GM23338 (cell line): Measurements from ENCODE around the gene C12orf43. TPM values are rescaled to one million over a fixed set of nuclear protein-coding genes. Genes with fewer than 3 reads are reported as not detected.

Source experiments
- ATAC-seq: fragments of 200-7000 bp; cut with Tn5 transposase; 3 replicates; pipeline ENCODE4 v1.9.1; 2020
- DNase-seq: peaks from one replicate; pipeline ENCODE4 v3.0.0-alpha.2; 2015; ENCODE audit warnings: low spot score
- H2AFZ ChIP-seq: fragments of 200-600 bp; sonication (generic); 2 replicates; pipeline ENCODE4 v1.8.0; 2016; ENCODE audit warnings: antibody characterized with exemption, mild to moderate bottlenecking, moderate library complexity
- H3F3A ChIP-seq: fragments of 200-600 bp; sonication (generic); replicated peaks from 2 replicates; pipeline ENCODE4 v1.8.0; 2017; ENCODE audit warnings: antibody characterized with exemption, mixed run types, low read depth
- H3K27ac ChIP-seq: fragments of 200-600 bp; sonication (generic); 2 replicates; pipeline ENCODE4 v1.6.1; 2016; ENCODE audit warnings: low read depth
- H3K27me3 ChIP-seq: fragments of 200-600 bp; sonication (generic); 2 replicates; pipeline ENCODE4 v1.8.0; 2016; ENCODE audit warnings: mild to moderate bottlenecking, mixed run types, moderate library complexity; ENCODE audit not compliant: insufficient read depth
- H3K36me3 ChIP-seq: fragments of 200-600 bp; sonication (generic); 2 replicates; pipeline ENCODE4 v1.8.0; 2016; ENCODE audit warnings: mild to moderate bottlenecking; ENCODE audit not compliant: insufficient read depth
- H3K4me1 ChIP-seq: fragments of 200-600 bp; sonication (generic); 2 replicates; pipeline ENCODE4 v1.8.0; 2016; ENCODE audit warnings: mild to moderate bottlenecking, moderate library complexity; ENCODE audit not compliant: insufficient read depth
- H3K4me2 ChIP-seq: fragments of 200-600 bp; sonication (generic); 2 replicates; pipeline ENCODE4 v1.7.1; 2017; ENCODE audit warnings: mixed run types
- H3K4me3 ChIP-seq: fragments of 200-600 bp; sonication (generic); 2 replicates; pipeline ENCODE4 v1.6.1; 2016; ENCODE audit warnings: mixed run types
- H3K79me2 ChIP-seq: fragments of 200-600 bp; sonication (generic); replicated peaks from 2 replicates; pipeline ENCODE4 v1.8.0; 2017; ENCODE audit warnings: mild to moderate bottlenecking; ENCODE audit not compliant: insufficient read depth
- H3K9me2 ChIP-seq: fragments of 200-600 bp; sonication (generic); 2 replicates; pipeline ENCODE4 v1.8.0; 2017; ENCODE audit not compliant: insufficient read depth
- H4K20me1 ChIP-seq: fragments of 200-600 bp; sonication (generic); replicated peaks from 2 replicates; pipeline ENCODE4 v1.8.0; 2017; ENCODE audit warnings: mild to moderate bottlenecking; ENCODE audit not compliant: insufficient read depth
- H3K27ac Mint-ChIP-seq: 2 replicates; pipeline ENCODE4 v1.8.0; 2020; ENCODE audit warnings: inconsistent platforms, mild to moderate bottlenecking, moderate library complexity, mixed read lengths
- H3K27me3 Mint-ChIP-seq: 3 replicates; pipeline ENCODE4 v1.8.0; 2022; ENCODE audit warnings: low read depth, mild to moderate bottlenecking, moderate library complexity, mixed read lengths, inconsistent platforms; ENCODE audit not compliant: insufficient read depth, poor library complexity
- H3K36me3 Mint-ChIP-seq: 3 replicates; pipeline ENCODE4 v1.8.0; 2021; ENCODE audit warnings: low read depth, mild to moderate bottlenecking, inconsistent platforms, moderate library complexity, mixed read lengths
- H3K4me1 Mint-ChIP-seq: 3 replicates; pipeline ENCODE4 v1.8.0; 2020; ENCODE audit warnings: mild to moderate bottlenecking, inconsistent platforms, mixed read lengths
- H3K4me3 Mint-ChIP-seq: 3 replicates; pipeline ENCODE4 v1.8.0; 2021; ENCODE audit warnings: moderate library complexity, mild to moderate bottlenecking, inconsistent platforms, mixed read lengths
- H3K9me3 Mint-ChIP-seq: 3 replicates; pipeline ENCODE4 v1.8.0; 2020; ENCODE audit warnings: moderate library complexity, mild to moderate bottlenecking, inconsistent platforms, mixed read lengths
- CREB1 ChIP-seq: fragments of 250-450 bp; sonication (Bioruptor Pico); IDR thresholded peaks from 2 replicates; pipeline ENCODE4 v1.5.0; 2020; ENCODE audit warnings: low read depth, mild to moderate bottlenecking, moderate library complexity
- ETS1 ChIP-seq: IDR thresholded peaks from 2 replicates; pipeline ENCODE4 v1.6.1; 2016; ENCODE audit warnings: antibody characterized with exemption
- EZH2 ChIP-seq: fragments of 200-600 bp; sonication (generic); IDR thresholded peaks from one replicate; pipeline ENCODE4 v1.8.0; 2017; ENCODE audit warnings: antibody characterized with exemption, mild to moderate bottlenecking, low read depth; ENCODE audit not compliant: unreplicated experiment
- EZH2phosphoT487 ChIP-seq: fragments of 200-600 bp; sonication (generic); IDR thresholded peaks from one replicate; pipeline ENCODE4 v1.8.1; 2018; ENCODE audit warnings: antibody characterized with exemption; ENCODE audit not compliant: unreplicated experiment
- JUNB ChIP-seq: IDR thresholded peaks from one replicate; pipeline ENCODE4 v1.6.1; 2016; ENCODE audit warnings: antibody characterized with exemption; ENCODE audit not compliant: unreplicated experiment
- NANOG ChIP-seq: IDR thresholded peaks from 2 replicates; pipeline ENCODE4 v1.6.1; 2016; ENCODE audit warnings: antibody characterized with exemption, borderline replicate concordance
- POLR2AphosphoS5 ChIP-seq: IDR thresholded peaks from 2 replicates; pipeline ENCODE4 v1.6.1; 2016; ENCODE audit warnings: antibody characterized with exemption, low read depth
- STAT1 ChIP-seq: IDR thresholded peaks from one replicate; pipeline ENCODE4 v1.6.1; 2016; ENCODE audit warnings: antibody characterized with exemption; ENCODE audit not compliant: unreplicated experiment
- ZNF114 ChIP-seq: fragments of 250-450 bp; sonication (Bioruptor Pico); IDR thresholded peaks from 2 replicates; pipeline ENCODE4 v1.5.0; 2020; ENCODE audit warnings: mild to moderate bottlenecking, moderate library complexity
- ZNF331 ChIP-seq: fragments of 250-450 bp; sonication (Bioruptor Pico); IDR thresholded peaks from 2 replicates; pipeline ENCODE4 v1.5.0; 2020; ENCODE audit warnings: low read depth, mild to moderate bottlenecking, moderate library complexity
- polyA plus RNA-seq: library from polyadenylated mRNA; unstranded; fragments of >200 nt; fragmentation: Nextera tagmentation; extraction: Ambion mirVana; gene quantifications from 2 replicates; pipeline ENCODE4 v1.2.1, GENCODE V29; 2016
- total RNA-seq: library from RNA; depleted of rRNA; stranded (reverse); fragments of >200 nt; shearing (Covaris generic); gene quantifications from 2 replicates; pipeline ENCODE4 v1.2.3, GENCODE V29; 2014
- TF ChIP-seq, protein P1 (sequence below), 2 experiments: fragments of 200-600 bp in 1 of 2; sonication (generic) in 1 of 2; conservative IDR thresholded peaks; 2 replicates each; pipeline versions ENCODE4 v1.5.1 to v1.6.1; 2016 to 2017; ENCODE audit warnings: antibody characterized with exemption in 2 of 2, low read depth in 2 of 2, mild to moderate bottlenecking in 2 of 2, moderate library complexity in 1 of 2
- TF ChIP-seq, protein P2 (sequence below): IDR thresholded peaks from one replicate; pipeline ENCODE4 v1.6.1; 2018; ENCODE audit warnings: antibody characterized with exemption; ENCODE audit not compliant: unreplicated experiment
- TF ChIP-seq, protein P3 (sequence below): fragments of 250-450 bp; sonication (Bioruptor Pico); IDR thresholded peaks from 2 replicates; pipeline ENCODE4 v1.5.0; 2020; ENCODE audit warnings: mild to moderate bottlenecking, moderate library complexity

The C12orf43 gene
- total and polyA plus RNA-seq, 2 experiments from 2014 or later, result 15.2 to 20.7 TPM

- Histone ChIP-seq H2AFZ (no peak overlapping the region), H3K4me1 (no peaks in the 10 kb centered on the region), H3K27ac (no peak overlapping the region), H3K79me2 (no peaks in the 10 kb centered on the region), H3K36me3 (no peaks in the 10 kb centered on the region), H3F3A (no peaks in the 10 kb centered on the region), H3K4me2 (no peak overlapping the region), H3K9me2 (no peaks in the 10 kb centered on the region), H4K20me1 (no peaks in the 10 kb centered on the region), H3K4me3 (no peak overlapping the region), H3K27me3 (no peaks in the 10 kb centered on the region)
- no peak overlapping the region for H3K27ac Mint-ChIP-seq
- ATAC-seq, result no peak
- peaks cover 3% of the 10 kb centered on the region; the same call in 2 of the 3 replicates for H3K4me1 Mint-ChIP-seq
- no peak for DNase-seq
- no peaks in the 10 kb centered on the region for H3K36me3 Mint-ChIP-seq
- H3K4me3 Mint-ChIP-seq, result no peak overlapping the region
- TF ChIP-seq, protein P1, sequence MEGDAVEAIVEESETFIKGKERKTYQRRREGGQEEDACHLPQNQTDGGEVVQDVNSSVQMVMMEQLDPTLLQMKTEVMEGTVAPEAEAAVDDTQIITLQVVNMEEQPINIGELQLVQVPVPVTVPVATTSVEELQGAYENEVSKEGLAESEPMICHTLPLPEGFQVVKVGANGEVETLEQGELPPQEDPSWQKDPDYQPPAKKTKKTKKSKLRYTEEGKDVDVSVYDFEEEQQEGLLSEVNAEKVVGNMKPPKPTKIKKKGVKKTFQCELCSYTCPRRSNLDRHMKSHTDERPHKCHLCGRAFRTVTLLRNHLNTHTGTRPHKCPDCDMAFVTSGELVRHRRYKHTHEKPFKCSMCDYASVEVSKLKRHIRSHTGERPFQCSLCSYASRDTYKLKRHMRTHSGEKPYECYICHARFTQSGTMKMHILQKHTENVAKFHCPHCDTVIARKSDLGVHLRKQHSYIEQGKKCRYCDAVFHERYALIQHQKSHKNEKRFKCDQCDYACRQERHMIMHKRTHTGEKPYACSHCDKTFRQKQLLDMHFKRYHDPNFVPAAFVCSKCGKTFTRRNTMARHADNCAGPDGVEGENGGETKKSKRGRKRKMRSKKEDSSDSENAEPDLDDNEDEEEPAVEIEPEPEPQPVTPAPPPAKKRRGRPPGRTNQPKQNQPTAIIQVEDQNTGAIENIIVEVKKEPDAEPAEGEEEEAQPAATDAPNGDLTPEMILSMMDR (conservative IDR thresholded peaks at IDR 0.05; ENCODE audit: low read depth in 2 of 2), result no peak
- TF ChIP-seq JUNB (no peak), POLR2AphosphoS5 (no peak), EZH2 (no peak), ETS1 (no peak), STAT1 (no peak), ZNF331 (CRISPR knock-in tag) (no peak), CREB1 (no peak), NANOG (no peak), EZH2phosphoT487 (no peak), ZNF114 (CRISPR knock-in tag) (no peak)
- TF ChIP-seq, protein P2, sequence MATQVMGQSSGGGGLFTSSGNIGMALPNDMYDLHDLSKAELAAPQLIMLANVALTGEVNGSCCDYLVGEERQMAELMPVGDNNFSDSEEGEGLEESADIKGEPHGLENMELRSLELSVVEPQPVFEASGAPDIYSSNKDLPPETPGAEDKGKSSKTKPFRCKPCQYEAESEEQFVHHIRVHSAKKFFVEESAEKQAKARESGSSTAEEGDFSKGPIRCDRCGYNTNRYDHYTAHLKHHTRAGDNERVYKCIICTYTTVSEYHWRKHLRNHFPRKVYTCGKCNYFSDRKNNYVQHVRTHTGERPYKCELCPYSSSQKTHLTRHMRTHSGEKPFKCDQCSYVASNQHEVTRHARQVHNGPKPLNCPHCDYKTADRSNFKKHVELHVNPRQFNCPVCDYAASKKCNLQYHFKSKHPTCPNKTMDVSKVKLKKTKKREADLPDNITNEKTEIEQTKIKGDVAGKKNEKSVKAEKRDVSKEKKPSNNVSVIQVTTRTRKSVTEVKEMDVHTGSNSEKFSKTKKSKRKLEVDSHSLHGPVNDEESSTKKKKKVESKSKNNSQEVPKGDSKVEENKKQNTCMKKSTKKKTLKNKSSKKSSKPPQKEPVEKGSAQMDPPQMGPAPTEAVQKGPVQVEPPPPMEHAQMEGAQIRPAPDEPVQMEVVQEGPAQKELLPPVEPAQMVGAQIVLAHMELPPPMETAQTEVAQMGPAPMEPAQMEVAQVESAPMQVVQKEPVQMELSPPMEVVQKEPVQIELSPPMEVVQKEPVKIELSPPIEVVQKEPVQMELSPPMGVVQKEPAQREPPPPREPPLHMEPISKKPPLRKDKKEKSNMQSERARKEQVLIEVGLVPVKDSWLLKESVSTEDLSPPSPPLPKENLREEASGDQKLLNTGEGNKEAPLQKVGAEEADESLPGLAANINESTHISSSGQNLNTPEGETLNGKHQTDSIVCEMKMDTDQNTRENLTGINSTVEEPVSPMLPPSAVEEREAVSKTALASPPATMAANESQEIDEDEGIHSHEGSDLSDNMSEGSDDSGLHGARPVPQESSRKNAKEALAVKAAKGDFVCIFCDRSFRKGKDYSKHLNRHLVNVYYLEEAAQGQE, result no peak
- TF ChIP-seq, protein P3, sequence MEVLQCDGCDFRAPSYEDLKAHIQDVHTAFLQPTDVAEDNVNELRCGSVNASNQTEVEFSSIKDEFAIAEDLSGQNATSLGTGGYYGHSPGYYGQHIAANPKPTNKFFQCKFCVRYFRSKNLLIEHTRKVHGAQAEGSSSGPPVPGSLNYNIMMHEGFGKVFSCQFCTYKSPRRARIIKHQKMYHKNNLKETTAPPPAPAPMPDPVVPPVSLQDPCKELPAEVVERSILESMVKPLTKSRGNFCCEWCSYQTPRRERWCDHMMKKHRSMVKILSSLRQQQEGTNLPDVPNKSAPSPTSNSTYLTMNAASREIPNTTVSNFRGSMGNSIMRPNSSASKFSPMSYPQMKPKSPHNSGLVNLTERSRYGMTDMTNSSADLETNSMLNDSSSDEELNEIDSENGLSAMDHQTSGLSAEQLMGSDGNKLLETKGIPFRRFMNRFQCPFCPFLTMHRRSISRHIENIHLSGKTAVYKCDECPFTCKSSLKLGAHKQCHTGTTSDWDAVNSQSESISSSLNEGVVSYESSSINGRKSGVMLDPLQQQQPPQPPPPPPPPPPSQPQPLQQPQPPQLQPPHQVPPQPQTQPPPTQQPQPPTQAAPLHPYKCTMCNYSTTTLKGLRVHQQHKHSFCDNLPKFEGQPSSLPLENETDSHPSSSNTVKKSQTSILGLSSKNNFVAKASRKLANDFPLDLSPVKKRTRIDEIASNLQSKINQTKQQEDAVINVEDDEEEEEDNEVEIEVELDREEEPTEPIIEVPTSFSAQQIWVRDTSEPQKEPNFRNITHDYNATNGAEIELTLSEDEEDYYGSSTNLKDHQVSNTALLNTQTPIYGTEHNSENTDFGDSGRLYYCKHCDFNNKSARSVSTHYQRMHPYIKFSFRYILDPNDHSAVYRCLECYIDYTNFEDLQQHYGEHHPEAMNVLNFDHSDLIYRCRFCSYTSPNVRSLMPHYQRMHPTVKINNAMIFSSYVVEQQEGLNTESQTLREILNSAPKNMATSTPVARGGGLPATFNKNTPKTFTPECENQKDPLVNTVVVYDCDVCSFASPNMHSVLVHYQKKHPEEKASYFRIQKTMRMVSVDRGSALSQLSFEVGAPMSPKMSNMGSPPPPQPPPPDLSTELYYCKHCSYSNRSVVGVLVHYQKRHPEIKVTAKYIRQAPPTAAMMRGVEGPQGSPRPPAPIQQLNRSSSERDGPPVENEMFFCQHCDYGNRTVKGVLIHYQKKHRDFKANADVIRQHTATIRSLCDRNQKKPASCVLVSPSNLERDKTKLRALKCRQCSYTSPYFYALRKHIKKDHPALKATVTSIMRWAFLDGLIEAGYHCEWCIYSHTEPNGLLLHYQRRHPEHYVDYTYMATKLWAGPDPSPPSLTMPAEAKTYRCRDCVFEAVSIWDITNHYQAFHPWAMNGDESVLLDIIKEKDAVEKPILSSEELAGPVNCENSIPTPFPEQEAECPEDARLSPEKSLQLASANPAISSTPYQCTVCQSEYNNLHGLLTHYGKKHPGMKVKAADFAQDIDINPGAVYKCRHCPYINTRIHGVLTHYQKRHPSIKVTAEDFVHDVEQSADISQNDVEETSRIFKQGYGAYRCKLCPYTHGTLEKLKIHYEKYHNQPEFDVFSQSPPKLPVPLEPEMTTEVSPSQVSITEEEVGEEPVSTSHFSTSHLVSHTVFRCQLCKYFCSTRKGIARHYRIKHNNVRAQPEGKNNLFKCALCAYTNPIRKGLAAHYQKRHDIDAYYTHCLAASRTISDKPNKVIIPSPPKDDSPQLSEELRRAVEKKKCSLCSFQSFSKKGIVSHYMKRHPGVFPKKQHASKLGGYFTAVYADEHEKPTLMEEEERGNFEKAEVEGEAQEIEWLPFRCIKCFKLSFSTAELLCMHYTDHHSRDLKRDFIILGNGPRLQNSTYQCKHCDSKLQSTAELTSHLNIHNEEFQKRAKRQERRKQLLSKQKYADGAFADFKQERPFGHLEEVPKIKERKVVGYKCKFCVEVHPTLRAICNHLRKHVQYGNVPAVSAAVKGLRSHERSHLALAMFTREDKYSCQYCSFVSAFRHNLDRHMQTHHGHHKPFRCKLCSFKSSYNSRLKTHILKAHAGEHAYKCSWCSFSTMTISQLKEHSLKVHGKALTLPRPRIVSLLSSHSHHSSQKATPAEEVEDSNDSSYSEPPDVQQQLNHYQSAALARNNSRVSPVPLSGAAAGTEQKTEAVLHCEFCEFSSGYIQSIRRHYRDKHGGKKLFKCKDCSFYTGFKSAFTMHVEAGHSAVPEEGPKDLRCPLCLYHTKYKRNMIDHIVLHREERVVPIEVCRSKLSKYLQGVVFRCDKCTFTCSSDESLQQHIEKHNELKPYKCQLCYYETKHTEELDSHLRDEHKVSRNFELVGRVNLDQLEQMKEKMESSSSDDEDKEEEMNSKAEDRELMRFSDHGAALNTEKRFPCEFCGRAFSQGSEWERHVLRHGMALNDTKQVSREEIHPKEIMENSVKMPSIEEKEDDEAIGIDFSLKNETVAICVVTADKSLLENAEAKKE (CRISPR knock-in tag), result no peak
- no peaks in the 10 kb centered on the region for H3K9me3 Mint-ChIP-seq
- H3K27me3 Mint-ChIP-seq, result peaks cover 2% of the 10 kb centered on the region
Observed at GRCh38 chr12:121065345-121065744, 49.1 kb upstream of the C12orf43 start.
